OCI-M2 (cell line): Measurements from ENCODE around the gene DPY19L2.
"Not testable (repeated sequence)": the region's sequence is repeated elsewhere in the genome, so short reads cannot be mapped to it uniquely, and the experiment has no call there.

ENCODE experiments used
- DNase-seq: peaks from one replicate; lab custom pipeline; 2025; ENCODE audit not compliant: unreplicated experiment; lab: John Stamatoyannopoulos, UW

Gene DPY19L2

DNA sequence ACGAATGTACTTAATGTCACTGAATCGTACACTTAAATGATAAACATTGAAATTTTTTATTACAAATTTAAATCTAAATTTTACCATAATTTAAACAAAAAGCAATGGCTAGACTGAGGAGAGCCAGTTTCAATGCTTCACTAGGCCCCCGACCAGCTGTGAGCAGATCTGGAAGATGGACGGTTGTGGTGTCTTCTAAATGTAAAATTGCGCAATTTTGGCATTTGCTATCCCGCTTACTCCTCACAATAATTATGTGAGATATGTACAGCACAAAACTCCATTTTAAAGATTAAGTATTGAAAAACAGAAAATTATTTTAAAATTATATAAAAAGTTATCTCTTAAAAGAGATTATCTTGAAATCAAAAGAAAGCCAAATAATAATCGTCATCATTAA, 5.3 kb downstream of the DPY19L2 start:
- DNase-seq: not testable (repeated sequence)

DNA sequence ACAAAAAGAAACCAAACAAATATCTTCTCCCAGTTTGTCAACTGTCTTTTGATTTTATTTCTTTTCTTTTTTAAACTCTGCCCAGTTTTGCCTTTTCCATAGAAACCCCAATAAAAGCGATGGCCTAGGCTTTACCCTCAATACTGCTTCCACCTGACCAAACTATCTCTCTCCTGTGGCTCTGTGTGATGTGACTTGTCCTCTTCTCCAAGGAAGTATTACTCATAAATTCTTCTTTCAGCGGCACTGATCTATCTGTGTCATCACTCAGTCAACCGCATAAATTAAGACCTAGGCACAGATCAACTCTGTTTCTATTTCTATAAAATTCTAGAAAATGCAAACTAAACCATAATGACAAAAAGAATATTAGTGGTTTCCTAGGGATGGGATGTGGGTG, 9.8 kb downstream of the DPY19L2 start:
- DNase-seq: not testable (repeated sequence)

DNA sequence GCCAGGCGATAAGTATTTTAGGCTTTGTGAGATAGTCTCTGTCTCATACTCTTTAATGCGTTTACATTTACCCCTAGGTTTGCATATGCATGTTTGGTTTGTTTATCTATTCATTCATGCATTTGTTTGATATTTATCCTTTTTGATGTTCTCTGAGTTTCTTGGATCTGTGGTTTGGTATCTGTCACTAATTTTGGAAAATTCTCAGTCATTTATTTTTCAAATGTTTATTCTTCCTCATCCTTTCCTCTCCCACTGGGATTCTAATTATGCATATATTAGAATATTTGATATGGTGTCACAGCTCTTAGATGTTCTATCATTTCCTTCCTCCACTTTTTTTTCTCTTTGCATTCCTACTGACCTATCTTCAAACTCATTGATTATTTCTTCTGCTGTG, 11.9 kb downstream of the DPY19L2 start:
- DNase-seq: not testable (repeated sequence)

DNA sequence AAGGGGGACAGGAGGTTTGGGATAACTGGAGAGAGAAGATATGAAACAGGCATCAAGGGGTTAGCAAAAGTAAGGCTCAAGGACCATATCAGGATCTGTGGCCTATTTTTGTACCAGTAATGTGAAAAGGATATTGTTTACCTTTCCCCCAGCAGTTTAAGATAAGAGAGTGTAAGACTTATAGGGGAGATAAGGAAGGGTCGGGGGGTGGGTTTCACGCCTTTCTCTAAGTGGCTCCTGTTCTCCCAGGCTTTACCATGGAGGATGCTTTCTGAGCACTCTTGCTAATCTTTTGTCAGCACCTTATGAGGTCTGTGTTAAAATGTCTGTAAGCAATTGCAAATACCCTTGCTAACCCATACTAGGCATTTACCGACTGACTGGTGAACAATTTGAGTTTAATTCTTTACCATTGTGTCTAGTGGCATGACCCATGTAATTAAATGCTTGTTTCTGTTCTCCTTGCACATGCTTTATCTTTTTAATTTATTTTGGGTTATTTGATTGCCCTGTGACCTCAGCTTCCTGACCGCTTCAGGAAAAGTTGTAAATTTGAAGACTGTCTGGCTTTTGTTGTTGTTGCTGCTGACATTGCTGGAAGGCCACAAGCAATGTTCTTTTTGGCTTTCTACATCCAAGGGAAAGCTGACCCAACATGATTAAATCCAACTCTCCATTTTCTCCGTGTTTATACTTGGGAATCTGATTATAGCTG, 12.6 kb downstream of the DPY19L2 start:
- not testable (repeated sequence) for DNase-seq

DNA sequence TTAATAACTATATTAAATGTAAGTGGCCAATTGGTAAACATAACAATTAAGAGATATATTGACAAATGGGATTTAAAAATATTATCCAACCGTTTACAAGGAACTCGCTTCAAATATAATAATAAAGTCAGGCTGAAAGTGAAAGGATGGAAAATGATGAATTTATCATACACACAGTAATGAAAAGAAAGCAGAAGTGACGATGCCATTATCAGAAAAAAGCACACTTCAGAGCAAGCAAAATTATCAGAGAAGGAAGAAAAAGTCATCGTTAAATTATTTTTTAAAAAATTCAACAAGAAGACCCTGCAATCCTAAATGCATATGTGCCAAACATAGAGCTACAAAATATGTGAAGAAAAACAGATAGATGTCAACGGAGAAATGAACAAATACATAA, 13.8 kb downstream of the DPY19L2 start:
- DNase-seq: not testable (repeated sequence)

DNA sequence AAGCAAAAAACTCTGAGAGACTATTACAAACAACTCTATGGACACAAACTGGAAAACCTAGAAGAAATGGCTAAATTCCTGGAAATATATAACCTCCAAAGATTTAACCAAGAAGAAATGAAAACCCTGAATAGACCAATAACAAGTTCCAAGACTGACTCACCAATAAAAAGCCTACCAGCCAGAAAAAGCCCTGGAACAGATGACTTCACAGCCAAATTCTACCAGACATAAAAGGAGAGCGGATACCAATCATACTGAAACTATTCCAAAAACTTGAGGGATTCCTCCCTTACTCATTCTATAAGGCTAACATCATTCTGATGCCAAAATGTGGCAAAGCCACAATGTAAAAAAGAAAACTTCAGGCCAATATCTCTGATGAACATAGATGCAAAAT, 18.8 kb downstream of the DPY19L2 start:
- not testable (repeated sequence) for DNase-seq

DNA sequence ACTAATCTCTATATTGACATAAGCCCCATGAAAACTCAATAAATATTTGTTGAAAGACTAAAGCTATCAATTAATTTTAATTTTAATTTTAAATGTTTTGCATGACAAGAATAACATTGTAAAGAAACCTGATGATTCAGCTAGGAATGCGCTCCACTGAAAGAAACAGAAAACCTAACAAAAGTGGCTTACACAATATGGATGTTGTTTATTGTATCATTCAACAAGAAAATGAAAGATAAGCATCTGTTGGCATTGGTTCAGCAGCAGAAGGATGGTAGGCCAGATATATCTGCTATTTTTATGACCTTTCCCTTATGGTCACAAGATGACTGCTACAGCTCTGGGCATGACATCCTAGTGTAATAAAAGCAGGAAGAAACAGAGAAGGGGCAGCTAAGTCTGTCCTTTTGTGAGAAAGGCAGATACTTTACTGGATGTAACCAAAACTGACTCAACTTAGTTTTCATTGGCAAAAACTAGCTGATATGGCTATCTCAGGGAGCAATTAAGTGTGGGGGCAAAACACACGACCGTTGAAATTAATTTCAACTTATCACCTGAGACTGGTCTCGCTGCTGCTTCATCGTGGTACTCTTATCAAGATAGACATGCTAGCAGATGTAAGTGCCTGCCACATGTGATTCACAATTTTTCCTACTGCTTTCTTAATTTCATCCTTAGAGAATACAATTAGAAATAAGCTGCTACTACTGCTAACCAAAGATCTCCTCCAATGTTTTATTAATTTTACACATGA, 24.7 kb downstream of the DPY19L2 start:
- DNase-seq: not testable (repeated sequence)

DNA sequence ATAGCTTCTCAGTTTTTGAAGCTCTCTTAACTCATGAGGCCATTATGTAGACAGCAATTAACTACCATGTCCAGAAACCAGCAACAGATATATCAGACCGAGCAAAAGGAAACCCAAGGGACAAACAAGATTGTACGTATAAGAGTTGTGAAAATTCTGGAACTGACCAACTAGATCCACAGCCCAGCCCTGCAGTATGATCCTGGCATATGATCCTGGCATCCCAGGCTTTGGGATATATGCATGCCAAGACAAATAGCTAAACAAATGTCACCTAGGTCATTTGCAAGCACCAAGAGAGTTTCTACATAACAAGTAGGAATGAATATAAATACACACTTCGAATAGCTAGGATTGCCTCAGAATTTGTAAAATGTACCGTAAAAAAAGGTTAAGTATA, 44.0 kb downstream of the DPY19L2 start:
- not testable (repeated sequence) for DNase-seq

DNA sequence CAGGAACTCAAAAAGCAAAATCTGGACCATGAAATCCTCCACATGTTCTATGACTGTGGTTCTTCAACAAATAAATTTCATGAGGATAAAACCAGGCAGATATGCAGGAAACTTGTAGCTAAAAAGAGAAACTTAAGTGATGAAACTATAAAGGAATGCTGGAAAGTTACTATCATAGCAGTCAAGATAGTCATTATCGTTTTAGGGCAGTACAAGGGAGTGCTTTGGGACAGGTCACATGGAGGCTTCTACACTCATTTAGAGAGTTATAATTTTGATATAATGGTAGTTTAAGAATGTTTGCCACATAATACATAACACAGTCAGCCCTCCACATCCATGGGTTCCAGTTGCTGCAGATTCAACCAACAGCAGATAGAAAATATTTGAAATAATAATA, 52.7 kb downstream of the DPY19L2 start:
- DNase-seq: not testable (repeated sequence)

DNA sequence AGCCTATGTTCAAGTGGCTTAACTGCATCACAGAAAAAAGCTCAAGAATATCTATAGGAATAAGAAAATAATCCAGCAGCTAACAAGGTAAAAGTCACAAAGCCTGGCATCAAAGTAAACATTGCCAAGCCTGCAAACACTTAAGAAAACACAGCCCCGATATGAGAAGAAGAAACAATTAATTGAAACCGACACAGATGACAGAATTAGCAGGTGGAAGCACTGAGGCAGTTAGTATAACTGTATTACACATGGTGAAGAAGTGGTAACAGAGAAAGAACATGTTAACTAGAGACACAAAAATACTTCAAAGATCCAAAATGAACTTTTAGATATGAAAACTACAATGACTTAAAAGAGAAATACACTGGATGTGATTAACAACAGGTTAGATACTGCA, 57.0 kb downstream of the DPY19L2 start:
- DNase-seq: not testable (repeated sequence)

DNA sequence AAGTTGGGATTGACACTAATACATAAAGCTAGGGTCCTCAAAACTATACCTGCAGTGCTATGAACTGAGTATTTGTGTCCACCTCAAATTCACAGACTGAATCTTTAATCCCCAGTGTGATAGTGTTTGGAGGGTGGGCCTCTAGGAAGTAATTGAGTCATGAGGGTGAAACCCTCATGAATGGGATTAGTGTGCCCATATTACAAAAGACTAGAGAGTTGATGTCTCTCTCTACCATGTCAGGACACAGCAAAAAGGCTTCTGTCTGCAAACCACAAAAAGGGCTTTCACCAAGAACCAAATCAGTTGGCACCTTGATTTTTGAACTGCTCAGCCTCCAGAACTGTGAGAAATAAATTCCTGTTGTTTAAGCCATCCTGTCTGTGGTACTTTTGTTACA, 59.0 kb downstream of the DPY19L2 start:
- not testable (repeated sequence) for DNase-seq

DNA sequence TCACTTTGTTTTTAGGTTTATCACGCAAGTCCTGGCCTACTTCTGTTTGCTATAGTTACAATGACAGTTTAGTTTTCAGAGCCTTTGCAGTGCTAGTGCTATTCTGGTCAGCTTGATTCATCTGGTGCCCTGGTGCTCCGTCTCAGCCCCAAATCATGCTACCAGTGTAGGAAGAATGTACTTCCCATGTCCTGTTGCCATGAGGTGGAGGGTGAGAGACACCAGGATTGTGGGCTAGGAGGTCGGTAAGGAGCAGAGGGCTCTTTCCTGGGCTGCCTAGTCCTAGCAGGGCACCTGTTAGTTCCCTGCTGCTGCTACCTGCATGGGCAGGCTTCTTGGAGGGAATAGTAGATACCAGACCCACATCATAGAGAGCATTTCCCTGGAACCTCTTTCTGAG, 63.3 kb downstream of the DPY19L2 start:
- not testable (repeated sequence) for DNase-seq

DNA sequence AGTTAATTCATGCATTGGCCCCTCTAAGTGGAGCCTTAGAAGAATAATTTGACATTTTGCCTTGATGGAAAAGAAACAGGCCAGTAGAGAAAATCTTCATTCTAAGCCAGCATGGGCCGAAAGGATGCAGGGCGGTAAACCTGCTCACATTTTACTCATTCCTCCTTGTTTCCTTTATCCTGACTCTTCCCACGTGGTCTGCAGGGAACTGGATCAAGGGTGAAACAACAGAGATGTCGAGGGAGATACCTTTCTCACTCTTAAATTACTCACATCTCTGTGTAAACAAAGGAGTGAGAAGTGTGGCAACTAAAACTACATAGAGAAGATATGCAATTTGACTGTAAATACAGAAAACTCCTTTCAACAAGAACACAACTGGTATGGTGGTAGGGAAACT, 73.5 kb downstream of the DPY19L2 start:
- not testable (repeated sequence) for DNase-seq

DNA sequence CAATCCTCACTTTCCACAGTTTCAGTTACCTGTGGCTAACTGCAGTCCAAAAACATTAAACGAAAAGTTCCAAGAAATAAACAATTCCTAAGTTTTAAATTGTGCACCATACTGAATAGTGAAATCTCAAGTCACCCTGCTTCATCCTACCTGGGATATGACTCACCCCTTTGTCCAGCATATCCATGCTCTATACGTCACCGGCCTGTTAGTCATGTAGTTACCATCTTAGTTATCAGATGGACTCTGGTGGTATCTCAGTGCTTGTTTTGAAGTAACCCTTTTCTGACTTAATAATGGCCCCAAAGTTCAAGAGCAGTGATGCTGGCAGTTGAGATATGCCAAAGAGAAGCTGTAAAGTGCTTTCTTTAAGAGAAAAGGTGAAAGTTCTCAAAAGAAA, 83.9 kb downstream of the DPY19L2 start:
- DNase-seq: not testable (repeated sequence)

DNA sequence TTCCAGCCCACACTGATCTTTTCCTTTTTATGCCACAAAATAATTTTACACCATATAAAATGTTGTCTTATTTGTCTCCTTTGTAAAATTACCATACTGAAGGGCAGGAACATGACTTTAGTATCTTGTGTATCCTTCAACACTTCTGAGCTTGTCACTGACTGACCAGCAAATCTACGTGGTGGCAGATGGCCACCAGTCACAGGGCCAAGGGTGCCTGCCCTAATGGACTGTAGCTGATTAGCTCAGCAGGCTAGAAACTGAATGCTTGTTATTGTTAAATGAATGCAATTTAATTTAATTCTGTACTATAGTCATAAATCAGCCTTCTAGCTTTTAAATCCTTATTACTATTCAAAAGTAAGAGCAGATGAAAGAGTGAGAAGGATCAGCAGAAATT, 85.0 kb downstream of the DPY19L2 start:
- not testable (repeated sequence) for DNase-seq

DNA sequence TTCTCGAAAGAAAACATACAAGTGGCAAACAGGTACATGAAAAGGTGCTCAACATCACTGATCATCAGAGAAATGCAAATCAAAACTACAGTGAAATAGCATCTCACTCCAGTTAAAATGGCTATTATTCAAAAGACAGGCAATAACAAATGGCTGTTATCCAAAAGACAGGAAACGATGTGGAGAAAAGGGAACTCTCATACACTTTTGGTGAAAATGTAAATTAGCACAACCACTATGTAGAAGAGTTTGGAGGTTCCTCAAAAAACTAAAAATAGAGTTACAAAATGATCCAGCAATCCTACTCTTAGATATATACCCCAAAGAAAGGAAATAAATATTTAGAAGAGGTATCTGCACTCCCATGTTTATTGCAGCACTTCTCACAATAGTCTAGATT, 90.7 kb downstream of the DPY19L2 start:
- DNase-seq: not testable (repeated sequence)

DNA sequence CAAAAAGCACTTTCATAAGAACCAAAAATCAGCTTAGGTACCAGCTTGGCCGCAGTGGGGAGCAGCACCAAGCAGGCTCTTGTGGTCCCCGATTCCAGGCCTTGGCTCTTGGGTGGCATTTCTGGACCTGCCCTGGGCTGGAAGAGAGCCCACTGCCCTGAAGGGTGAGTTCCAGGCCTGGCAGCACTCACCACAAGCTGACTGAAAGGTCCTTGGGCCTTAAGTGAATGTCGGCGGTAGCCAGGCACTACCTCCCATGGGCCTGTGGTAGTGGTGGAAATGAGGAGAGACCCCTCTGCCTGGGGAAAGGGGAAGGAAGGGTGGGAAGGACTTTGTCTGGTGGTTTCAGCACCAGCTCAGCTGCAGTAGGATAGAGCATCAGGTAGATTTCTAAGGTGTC, 96.3 kb downstream of the DPY19L2 start:
- not testable (repeated sequence) for DNase-seq

DNA sequence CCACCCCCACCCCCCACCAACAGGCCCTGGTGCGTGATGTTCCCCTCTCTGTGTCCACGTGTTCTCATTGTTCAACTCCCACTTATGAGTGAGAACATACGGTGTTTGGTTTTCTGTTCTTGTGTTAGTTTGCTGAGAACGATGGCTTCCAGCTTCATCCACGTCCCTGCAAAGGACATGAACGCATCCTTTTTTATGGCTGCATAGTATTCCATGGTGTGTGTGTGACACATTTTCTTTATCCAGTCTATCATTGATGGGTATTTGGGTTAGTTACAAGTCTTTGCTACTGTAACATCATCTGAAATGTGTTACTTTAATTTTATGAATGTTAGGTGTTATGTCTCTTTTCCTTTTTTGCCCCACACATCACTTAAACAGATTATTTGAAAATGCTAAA, 109.8 kb downstream of the DPY19L2 start:
- DNase-seq: not testable (repeated sequence)

DNA sequence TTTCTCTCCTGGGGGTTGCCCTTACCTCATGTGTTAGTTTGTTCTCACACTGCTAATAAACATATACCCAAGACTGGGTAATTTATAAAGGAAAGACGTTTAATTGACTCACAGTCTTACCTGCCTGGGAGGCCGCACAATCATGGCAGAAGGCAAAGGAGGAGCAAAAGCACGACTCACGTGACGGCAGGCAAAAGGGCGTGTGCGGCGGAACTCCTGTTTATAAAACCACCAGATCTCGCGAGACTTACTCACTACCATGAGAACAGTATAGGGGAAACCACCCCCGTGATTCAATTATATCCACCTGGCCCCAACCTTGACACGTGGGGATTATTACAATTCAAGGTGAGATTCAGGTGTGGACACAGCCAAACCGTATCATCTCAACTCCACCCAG, 116.9 kb downstream of the DPY19L2 start:
- DNase-seq: not testable (repeated sequence)

DNA sequence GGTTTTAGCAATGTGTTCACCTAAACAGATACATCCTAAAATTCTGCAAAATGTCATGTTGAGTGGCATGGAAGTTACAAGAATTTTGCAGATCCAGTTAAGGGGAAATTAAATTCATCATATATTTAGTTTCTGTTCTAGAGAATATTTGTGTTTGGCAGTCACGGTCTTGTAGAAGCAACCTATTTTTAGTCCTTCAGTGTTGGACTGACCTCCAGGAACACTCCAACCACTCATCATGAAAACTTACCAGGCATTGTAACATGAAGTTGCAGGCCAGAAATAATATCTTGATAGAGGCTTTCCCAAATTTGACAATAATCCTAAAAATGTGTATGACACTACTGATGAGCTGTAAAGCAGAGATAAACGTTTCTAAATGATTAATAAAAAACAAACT, 119.3 kb downstream of the DPY19L2 start:
- DNase-seq: not testable (repeated sequence)

DNA sequence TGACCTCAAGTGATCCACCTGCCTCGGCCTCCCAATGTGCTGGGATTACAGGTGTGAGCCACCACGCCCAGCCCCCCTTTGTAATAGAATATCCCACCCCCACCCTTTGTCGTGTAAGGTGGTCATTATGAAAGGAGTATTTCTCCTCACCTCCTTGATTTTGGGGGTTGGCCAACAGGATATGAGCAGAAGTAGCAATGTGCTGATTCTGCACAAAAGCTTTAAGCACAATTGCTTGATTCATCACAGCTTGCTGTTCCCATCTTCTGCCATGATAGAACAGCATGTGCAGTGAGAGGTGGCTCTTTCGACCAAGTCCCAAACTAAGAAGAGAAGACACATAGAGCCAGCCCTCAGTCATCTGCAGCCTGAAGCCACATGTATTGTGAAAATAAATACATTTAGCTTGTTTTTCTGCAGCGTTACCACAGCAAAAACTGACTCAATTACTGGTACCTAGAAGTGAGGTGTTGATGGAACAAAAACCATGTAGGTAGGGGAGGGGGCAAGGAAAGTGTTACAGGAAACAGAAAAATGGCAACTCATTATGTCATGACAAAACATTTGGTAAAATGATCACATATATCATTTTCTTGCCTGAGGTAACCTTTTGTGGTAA, 122.9 kb downstream of the DPY19L2 start:
- not testable (repeated sequence) for DNase-seq

DNA sequence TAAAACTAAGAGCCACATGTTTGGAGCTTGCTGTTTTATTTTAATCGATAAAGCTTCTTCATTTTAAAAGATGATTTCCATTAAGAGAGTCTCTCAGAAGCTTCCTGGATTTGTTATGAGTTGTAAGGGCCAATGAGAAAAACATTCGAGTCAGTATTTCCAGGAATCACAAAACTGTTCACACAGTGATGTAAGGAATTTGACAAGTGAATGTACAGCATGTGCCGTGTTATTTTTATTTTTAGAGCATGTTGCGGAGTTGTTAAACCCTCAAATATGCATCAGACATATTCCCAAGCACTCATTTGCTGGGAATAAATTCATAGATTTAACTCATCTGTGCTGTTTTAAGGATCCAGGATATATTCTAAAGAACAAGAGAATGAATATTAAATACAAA, 129.6 kb downstream of the DPY19L2 start:
- DNase-seq: not testable (repeated sequence)
